A549 (cell line): ENCODE data around the gene STAMBPL1.

Source experiments
- CEBPB ChIP-seq, 2 experiments: fragments of >200 bp in 1 of 2; sonication (Bioruptor Twin) in 1 of 2; formaldehyde crosslinking in 1 of 2; IDR thresholded peaks; 2 replicates each; pipeline ENCODE4 v1.6.1; 2012 to 2016
- CTCF ChIP-seq: fragments of >200 bp; sonication (Bioruptor Twin); formaldehyde crosslinking; IDR thresholded peaks from 3 replicates; pipeline ENCODE4 v1.5.1; 2016
- ESRRA ChIP-seq: fragments of 150-350 bp; IDR thresholded peaks from 2 replicates; pipeline ENCODE4 v1.6.1; 2014; ENCODE audit warnings: mild to moderate bottlenecking, low read length, borderline replicate concordance
- JUN ChIP-seq, 2 experiments: fragments of >200 bp; sonication (Bioruptor Twin); formaldehyde crosslinking; IDR thresholded peaks; 2 replicates in 1 of 2; 3 replicates in 1 of 2; pipeline ENCODE4 v1.6.1; 2016 to 2017
- MYC ChIP-seq: IDR thresholded peaks from 2 replicates; pipeline ENCODE4 v1.6.1; 2012; ENCODE audit warnings: mild to moderate bottlenecking, inconsistent platforms, low read length, improper control_type of control experiment, borderline replicate concordance
- POLR2A ChIP-seq: IDR thresholded peaks from 2 replicates; pipeline ENCODE4 v1.6.1; 2012; ENCODE audit warnings: mild to moderate bottlenecking, low read length
- REST ChIP-seq: fragments of 200-600 bp; sonication (generic); IDR thresholded peaks from 2 replicates; pipeline ENCODE4 v1.6.1; 2016; ENCODE audit warnings: antibody characterized with exemption, mild to moderate bottlenecking, moderate library complexity

GRCh38 chr10:88964360-88964759, 84.3 kb downstream of the STAMBPL1 start:
- TF ChIP-seq POLR2A (no peak), CTCF (no peak), REST (no peak), CEBPB (IDR thresholded peaks at IDR 0.05) (no peak), JUN (IDR thresholded peaks at IDR 0.05) (no peak), ESRRA (no peak), MYC (no peak)
